Amygdala (tissue), 56 donors: Measurements from ENCODE around the gene HCCS.
"Not testable (repeated sequence)": the region's sequence is repeated elsewhere in the genome, so short reads cannot be mapped to it uniquely, and the experiment has no call there.

ENCODE experiments used
- DNase-seq, 56 donors: peaks; one replicate each; lab custom pipeline; 2025; lab: John Stamatoyannopoulos, UW

The HCCS gene

GRCh38 chrX:11119313-11119943 is 8.3 kb downstream of the HCCS start:
- no peak for DNase-seq

- not testable (repeated sequence) for DNase-seq
Measured at GRCh38 chrX:11123087-11123486, 12.0 kb downstream of the HCCS start.

- DNase-seq, result no peak
Measured at GRCh38 chrX:11124112-11124511, 13.0 kb downstream of the HCCS start.

- DNase-seq, result no peak
Measured at GRCh38 chrX:11125060-11125459, 13.9 kb downstream of the HCCS start.

GRCh38 chrX:11129534-11130105 is 18.5 kb downstream of the HCCS start:
- DNase-seq, result no peak

GRCh38 chrX:11130136-11130535 is 19.0 kb downstream of the HCCS start:
- DNase-seq, result no peak

GRCh38 chrX:11131146-11131545 is 20.0 kb downstream of the HCCS start:
- no peak for DNase-seq

GRCh38 chrX:11135564-11136185 is 24.5 kb downstream of the HCCS start:
- DNase-seq, result no peak

- peak in 1 of 56 donors; percentile 2 for DNase-seq
Measured at GRCh38 chrX:11137543-11138139, 26.5 kb downstream of the HCCS start.

GRCh38 chrX:11138498-11139390 is 27.6 kb downstream of the HCCS start:
- peak in 4 of 56 donors; percentile 0 to 3 (median 1) for DNase-seq

GRCh38 chrX:11143931-11144678 is 33.0 kb downstream of the HCCS start:
- peak in 42 of 56 donors; percentile 0 to 73 (median 18) for DNase-seq

GRCh38 chrX:11146411-11146810 is 35.3 kb downstream of the HCCS start:
- DNase-seq, result no peak

- DNase-seq, result no peak
Measured at GRCh38 chrX:11148401-11148800, 37.3 kb downstream of the HCCS start.

- DNase-seq, result no peak
Measured at GRCh38 chrX:11151799-11152559, 40.8 kb downstream of the HCCS start.

- DNase-seq, result no peak
Measured at GRCh38 chrX:11159149-11159548, 48.0 kb downstream of the HCCS start.

- DNase-seq, result no peak
Measured at GRCh38 chrX:11164433-11164832, 53.3 kb downstream of the HCCS start.

GRCh38 chrX:11171956-11172355 is 60.8 kb downstream of the HCCS start:
- DNase-seq, result no peak

- no peak for DNase-seq
Measured at GRCh38 chrX:11172415-11172814, 61.3 kb downstream of the HCCS start.
